Endothelial cell of hepatic sinusoid (primary cell): Measurements from ENCODE around the gene KLK15.

Experiments used
- in situ Hi-C: cut with HindIII; loops from 2 replicates; pipeline ENCODE4 v1.10.0; 2017; ENCODE audit warnings: low sequenced_read_pairs

KLK15 gene

GRCh38 chr19:50779504-50780457, 53.6 kb downstream of the KLK15 start:
- in situ Hi-C loops, result no loop called here

DNA sequence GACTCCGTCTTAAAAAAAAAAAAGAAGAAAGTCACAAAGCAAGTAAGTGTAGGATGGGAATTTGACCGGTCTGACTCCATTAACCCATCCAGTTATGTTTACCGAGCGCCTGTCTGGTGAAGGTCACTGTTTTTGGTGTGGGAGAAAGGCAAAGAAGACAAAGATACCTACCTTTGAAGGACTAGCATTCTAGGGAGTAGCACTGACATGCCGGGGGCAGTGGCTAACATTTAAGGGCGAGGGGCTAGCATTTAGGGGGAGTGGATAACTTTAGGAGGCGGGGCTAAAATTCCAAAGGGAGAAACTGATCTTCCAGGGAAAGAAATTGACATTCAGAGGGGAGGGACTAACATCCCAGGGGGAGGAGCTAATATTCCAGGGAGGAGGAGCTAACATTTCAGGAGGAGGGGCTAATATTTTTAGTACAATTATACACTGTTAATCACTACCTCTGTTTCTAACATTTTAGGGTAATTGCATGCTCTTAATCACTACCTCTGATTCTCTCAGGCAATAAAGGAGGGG, 54.4 kb downstream of the KLK15 start:
- in situ Hi-C loops, result no loop called here

GRCh38 chr19:50777830-50778303, 55.5 kb downstream of the KLK15 start:
- in situ Hi-C loops, result no loop called here

DNA sequence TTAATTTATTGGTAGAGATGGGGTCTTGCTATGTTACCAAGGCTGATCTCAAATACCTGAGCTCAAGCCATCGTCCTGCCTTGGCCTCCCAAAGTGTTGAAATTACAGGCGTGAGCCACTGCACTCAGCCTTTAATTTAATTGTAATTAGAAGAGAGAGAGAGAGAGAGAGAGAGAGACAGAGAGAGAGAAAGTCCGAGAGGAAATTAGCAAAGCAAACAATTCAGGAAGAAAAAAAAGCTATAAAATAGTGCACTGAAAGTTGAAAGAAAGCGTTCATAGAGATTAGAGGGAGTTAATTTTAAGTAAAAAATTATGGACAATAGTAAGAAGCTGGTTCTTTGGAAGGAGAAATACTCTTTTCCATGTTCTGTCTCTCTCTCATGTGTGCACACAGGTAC, 56.1 kb downstream of the KLK15 start:
- in situ Hi-C loops, result no loop called here

GRCh38 chr19:50776131-50776530, 57.2 kb downstream of the KLK15 start:
- in situ Hi-C loops, result no loop called here
